Breast epithelium (tissue), 3 donors: ENCODE measurements around the gene NEDD9.

Source experiments
- CTCF ChIP-seq, 3 donors: fragments of 450-650 bp; IDR thresholded peaks; one replicate each; pipeline ENCODE4 v1.5.1; 2016 to 2017; ENCODE audit warnings: antibody characterized with exemption in 3 of 3, mild to moderate bottlenecking in 3 of 3, moderate library complexity in 3 of 3
- POLR2A ChIP-seq: fragments of 450-650 bp; IDR thresholded peaks from one replicate; pipeline ENCODE4 v1.6.1; 2016; ENCODE audit warnings: antibody characterized with exemption, mild to moderate bottlenecking, moderate library complexity
- POLR2AphosphoS5 ChIP-seq, 3 donors: sonication (generic); formaldehyde crosslinking; IDR thresholded peaks; one replicate each; pipeline ENCODE4 v1.6.1; 2017; ENCODE audit warnings: antibody characterized with exemption in 3 of 3

GRCh38 chr6:11140056-11140455 is 92.4 kb downstream of the NEDD9 start:
- TF ChIP-seq CTCF (IDR thresholded peaks at IDR 0.05) (no peak), POLR2A (no peak), POLR2AphosphoS5 (IDR thresholded peaks at IDR 0.05) (no peak)
